ENCODE data around the gene ZNF629. TPM values are rescaled to one million over a fixed set of nuclear protein-coding genes. Genes with fewer than 3 reads are reported as not detected.

The ZNF629 gene
- total RNA-seq, 3 donors from 2014 or later, result 5.3 to 7.0 (median 7.0) TPM

- no peak for DNase-seq
- no peak for ATAC-seq
- Mint-ChIP-seq H3K27me3 (ENCODE audit: low read depth) (no peaks in the 10 kb centered on the region), H3K36me3 (ENCODE audit: insufficient read depth) (peaks cover 8% of the 10 kb centered on the region), H3K4me1 (ENCODE audit: low read depth) (peaks cover 7% of the 10 kb centered on the region), H3K9me3 (no peaks in the 10 kb centered on the region), H3K4me3 (no peak overlapping the region)
Measured at GRCh38 chr16:30753596-30753995, 33.4 kb downstream of the ZNF629 start.

- peaks cover 6% of the 10 kb centered on the region for H3K36me3 Mint-ChIP-seq (ENCODE audit: insufficient read depth)
- H3K27me3 Mint-ChIP-seq (ENCODE audit: low read depth), result no peaks in the 10 kb centered on the region
- no peak for ATAC-seq
- no peak for DNase-seq
- no peak overlapping the region for H3K4me3 Mint-ChIP-seq
- peaks cover 17% of the 10 kb centered on the region for H3K4me1 Mint-ChIP-seq (ENCODE audit: low read depth)
- no peaks in the 10 kb centered on the region for H3K9me3 Mint-ChIP-seq
Measured at GRCh38 chr16:30750876-30751465, 36.0 kb downstream of the ZNF629 start.

- H3K9me3 Mint-ChIP-seq, result no peaks in the 10 kb centered on the region
- no peak for ATAC-seq
- no peak for DNase-seq
- H3K4me1 Mint-ChIP-seq (ENCODE audit: low read depth), result peaks cover 17% of the 10 kb centered on the region
- peaks cover 7% of the 10 kb centered on the region for H3K36me3 Mint-ChIP-seq (ENCODE audit: insufficient read depth)
- H3K27me3 Mint-ChIP-seq (ENCODE audit: low read depth), result no peaks in the 10 kb centered on the region
- peak overlapping the region; percentile 26 for H3K4me3 Mint-ChIP-seq
Measured at GRCh38 chr16:30750201-30750600, 36.8 kb downstream of the ZNF629 start.

GRCh38 chr16:30748634-30749445 lies 38.2 kb downstream of the ZNF629 start:
- Mint-ChIP-seq H3K36me3 (ENCODE audit: insufficient read depth) (peaks cover 12% of the 10 kb centered on the region), H3K4me3 (peak overlapping the region; percentile 91), H3K4me1 (ENCODE audit: low read depth) (peaks cover 17% of the 10 kb centered on the region), H3K9me3 (no peaks in the 10 kb centered on the region), H3K27me3 (ENCODE audit: low read depth) (no peaks in the 10 kb centered on the region)
- ATAC-seq (peak; percentile 22), DNase-seq (no peak)

- H3K4me1 Mint-ChIP-seq (ENCODE audit: low read depth), result peaks cover 17% of the 10 kb centered on the region
- DNase-seq, result peak; percentile 87
- H3K4me3 Mint-ChIP-seq, result peak within 1 kb of the TSS; percentile 91
- no peaks in the 10 kb centered on the region for H3K9me3 Mint-ChIP-seq
- no peaks in the 10 kb centered on the region for H3K27me3 Mint-ChIP-seq (ENCODE audit: low read depth)
- peaks cover 16% of the 10 kb centered on the region for H3K36me3 Mint-ChIP-seq (ENCODE audit: insufficient read depth)
- ATAC-seq, result peak; percentile 98
Measured at GRCh38 chr16:30747799-30748633, 39.0 kb downstream of the ZNF629 start, which contains the start of gene PHKG2. TSS of gene PHKG2 (plus strand) at chr16:30748425. CDS start at chr16:30748821, 396 bp downstream.

- Mint-ChIP-seq H3K4me3 (peak overlapping the region; percentile 91), H3K9me3 (no peaks in the 10 kb centered on the region), H3K36me3 (ENCODE audit: insufficient read depth) (peaks cover 16% of the 10 kb centered on the region), H3K27me3 (ENCODE audit: low read depth) (no peaks in the 10 kb centered on the region), H3K4me1 (ENCODE audit: low read depth) (peaks cover 17% of the 10 kb centered on the region)
- no peak for ATAC-seq
- no peak for DNase-seq
Measured at GRCh38 chr16:30747331-30747730, 39.7 kb downstream of the ZNF629 start.

- Mint-ChIP-seq H3K36me3 (ENCODE audit: insufficient read depth) (peaks cover 22% of the 10 kb centered on the region), H3K9me3 (no peaks in the 10 kb centered on the region), H3K4me3 (no peak overlapping the region), H3K4me1 (ENCODE audit: low read depth) (peaks cover 18% of the 10 kb centered on the region), H3K27me3 (ENCODE audit: low read depth) (no peaks in the 10 kb centered on the region)
- DNase-seq, result no peak
- ATAC-seq, result no peak
Measured at GRCh38 chr16:30746638-30747175, 40.3 kb downstream of the ZNF629 start.

- H3K9me3 Mint-ChIP-seq, result no peaks in the 10 kb centered on the region
- no peak for DNase-seq
- H3K4me3 Mint-ChIP-seq, result no peak overlapping the region
- peaks cover 23% of the 10 kb centered on the region for H3K36me3 Mint-ChIP-seq (ENCODE audit: insufficient read depth)
- ATAC-seq, result no peak
- H3K4me1 Mint-ChIP-seq (ENCODE audit: low read depth), result peaks cover 28% of the 10 kb centered on the region
- H3K27me3 Mint-ChIP-seq (ENCODE audit: low read depth), result no peaks in the 10 kb centered on the region
Measured at GRCh38 chr16:30745082-30745481, 41.9 kb downstream of the ZNF629 start.

GRCh38 chr16:30744183-30744582 lies 42.8 kb downstream of the ZNF629 start:
- Mint-ChIP-seq H3K27me3 (ENCODE audit: low read depth) (no peaks in the 10 kb centered on the region), H3K36me3 (ENCODE audit: insufficient read depth) (peaks cover 23% of the 10 kb centered on the region), H3K9me3 (no peaks in the 10 kb centered on the region)

GRCh38 chr16:30743716-30744115 lies 43.3 kb downstream of the ZNF629 start:
- peaks cover 23% of the 10 kb centered on the region for H3K36me3 Mint-ChIP-seq (ENCODE audit: insufficient read depth)
- DNase-seq (no peak), ATAC-seq (no peak)
- no peaks in the 10 kb centered on the region for H3K9me3 Mint-ChIP-seq
- H3K4me1 Mint-ChIP-seq (ENCODE audit: low read depth), result peaks cover 22% of the 10 kb centered on the region
- no peak overlapping the region for H3K4me3 Mint-ChIP-seq
- H3K27me3 Mint-ChIP-seq (ENCODE audit: low read depth), result no peaks in the 10 kb centered on the region

More at GRCh38 chr16:30744183-30744582, 42.8 kb downstream of the ZNF629 start:
- Mint-ChIP-seq H3K4me3 (no peak overlapping the region), H3K4me1 (ENCODE audit: low read depth) (peaks cover 23% of the 10 kb centered on the region)
- ATAC-seq (no peak), DNase-seq (no peak)

- Mint-ChIP-seq H3K9me3 (no peaks in the 10 kb centered on the region), H3K4me3 (no peak overlapping the region), H3K4me1 (ENCODE audit: low read depth) (peaks cover 11% of the 10 kb centered on the region), H3K27me3 (ENCODE audit: low read depth) (no peaks in the 10 kb centered on the region), H3K36me3 (ENCODE audit: insufficient read depth) (peaks cover 32% of the 10 kb centered on the region)
- no peak for DNase-seq
- no peak for ATAC-seq
Measured at GRCh38 chr16:30741461-30741914, 45.5 kb downstream of the ZNF629 start.

GRCh38 chr16:30740364-30741251 lies 46.4 kb downstream of the ZNF629 start:
- ATAC-seq (peak; percentile 51 to 52), DNase-seq (no peak)
- Mint-ChIP-seq H3K4me3 (no peak overlapping the region), H3K27me3 (ENCODE audit: low read depth) (no peaks in the 10 kb centered on the region), H3K36me3 (ENCODE audit: insufficient read depth) (peaks cover 37% of the 10 kb centered on the region), H3K9me3 (no peaks in the 10 kb centered on the region), H3K4me1 (ENCODE audit: low read depth) (peaks cover 11% of the 10 kb centered on the region)

All from activated T-cell treated with anti-CD3 and anti-CD28 coated beads, Interleukin-2, amount 50 U/mL, for 4 hours (primary cell).